Body of pancreas (tissue), 4 donors: ENCODE data around the gene OCRL. TPM values are rescaled to one million over a fixed set of nuclear protein-coding genes. Genes with fewer than 3 reads are reported as not detected.

Source experiments
- ATAC-seq: fragments of 150-250 bp; one replicate; pipeline ENCODE4 v1.9.1; 2016
- DNase-seq, 4 donors: peaks; one replicate each; pipeline ENCODE4 v3.0.0-alpha.2; 2019
- H3K27ac ChIP-seq, 4 donors: fragments of 200-600 bp; sonication (generic); 1 replicate in 3 of 4; 2 replicates in 1 of 4; pipeline versions ENCODE4 v1.5.1 to v1.6.1; 2016 to 2019; ENCODE audit warnings: mild to moderate bottlenecking in 1 of 4, mixed read lengths in 1 of 4, moderate library complexity in 1 of 4
- H3K27me3 ChIP-seq, 2 donors: fragments of 200-600 bp; sonication (generic); one replicate each; pipeline ENCODE4 v1.6.0; 2016; ENCODE audit warnings: mild to moderate bottlenecking in 1 of 2
- H3K36me3 ChIP-seq, 2 donors: fragments of 200-600 bp; sonication (generic); replicated peaks in 1 of 2; 2 replicates each; pipeline ENCODE4 v1.5.1; 2016; ENCODE audit warnings: low read depth in 2 of 2; ENCODE audit not compliant: insufficient read depth in 1 of 2
- H3K4me1 ChIP-seq: fragments of 200-600 bp; sonication (generic); one replicate; pipeline ENCODE4 v1.6.0; 2016
- H3K4me3 ChIP-seq, 2 donors: fragments of 200-600 bp; sonication (generic); 1 replicate in 1 of 2; 2 replicates in 1 of 2; pipeline ENCODE4 v1.5.1; 2016 to 2019
- H3K9me3 ChIP-seq, 3 donors: fragments of 200-600 bp; sonication (generic); 1 replicate in 2 of 3; 2 replicates in 1 of 3; pipeline ENCODE4 v1.5.1; 2016
- CTCF ChIP-seq, 7 experiments: fragments of 450-650 bp in 4 of 7; fragments of 200-600 bp in 3 of 7; sonication (generic) in 3 of 7; IDR thresholded peaks; one replicate each; pipeline ENCODE4 v1.5.1; 2016 to 2019; ENCODE audit warnings: antibody characterized with exemption in 7 of 7
- POLR2A ChIP-seq, 3 donors: fragments of 450-650 bp; IDR thresholded peaks; one replicate each; pipeline ENCODE4 v1.6.1; 2016; ENCODE audit warnings: antibody characterized with exemption in 3 of 3, mild to moderate bottlenecking in 2 of 3
- WGBS, 2 donors: methylation state at CpG; one replicate each; pipeline ENCODE4 v1.1.5; 2017; 5-methylcytosine and 5-hydroxymethylcytosine counted together
- intact Hi-C: fragments of 100-400 bp; cut with DNase I; formaldehyde crosslinking; loops from one replicate; pipeline ENCODE4 v1.15.1; 2023
- total RNA-seq, 2 donors: library from RNA; depleted of rRNA; stranded (reverse); fragments of >200 nt; gene quantifications; one replicate each; pipeline ENCODE4 v1.1.0, GENCODE V29; 2016

OCRL gene
- total RNA-seq, 2 donors from 2014 or later = 7.3 to 9.1 TPM

- peaks cover 0 to 2% of the 10 kb centered on the region in 2 donors for H3K36me3 ChIP-seq
- H3K4me3 ChIP-seq = no peak overlapping the region
- no peak for ATAC-seq
- H3K4me1 ChIP-seq = no peaks in the 10 kb centered on the region
- no peak overlapping the region for H3K27ac ChIP-seq
- no peak for DNase-seq
- TF ChIP-seq POLR2A (IDR thresholded peaks at IDR 0.05) (no peak), CTCF (IDR thresholded peaks at IDR 0.05) (no peak)
- WGBS, 2 donors = 88 to 91% methylated on average over 4 of the region's 4 CpGs
- H3K9me3 ChIP-seq = no peaks in the 10 kb centered on the region
- intact Hi-C loops = no loop called here
- H3K27me3 ChIP-seq = no peaks in the 10 kb centered on the region
These were observed 50.5 kb downstream of the OCRL start for GRCh38 chrX:129590596-129590995.

- TF ChIP-seq CTCF (IDR thresholded peaks at IDR 0.05) (no peak), POLR2A (IDR thresholded peaks at IDR 0.05) (no peak)
- ATAC-seq = no peak
- DNase-seq = no peak
- peaks cover 0 to 2% of the 10 kb centered on the region in 2 donors for H3K36me3 ChIP-seq
- H3K4me3 ChIP-seq = no peak overlapping the region
- no peak overlapping the region for H3K27ac ChIP-seq
- H3K4me1 ChIP-seq = no peaks in the 10 kb centered on the region
- no peaks in the 10 kb centered on the region for H3K27me3 ChIP-seq
- intact Hi-C loops = no loop called here
- H3K9me3 ChIP-seq = no peaks in the 10 kb centered on the region
These were observed 53.1 kb downstream of the OCRL start for GRCh38 chrX:129593137-129593536.

- H3K36me3 ChIP-seq = no peaks in the 10 kb centered on the region
- no peak overlapping the region for H3K4me3 ChIP-seq
- ATAC-seq (no peak), DNase-seq (no peak)
- H3K27ac ChIP-seq = no peak overlapping the region
- WGBS, 2 donors = 86 to 100% methylated on average over 1 of the region's 1 CpG
- no peaks in the 10 kb centered on the region for H3K9me3 ChIP-seq
- intact Hi-C loops = no loop called here
- no peaks in the 10 kb centered on the region for H3K27me3 ChIP-seq
- H3K4me1 ChIP-seq = no peaks in the 10 kb centered on the region
- TF ChIP-seq CTCF (IDR thresholded peaks at IDR 0.05) (no peak), POLR2A (IDR thresholded peaks at IDR 0.05) (no peak)
These were observed 54.7 kb downstream of the OCRL start for GRCh38 chrX:129594781-129595180.

GRCh38 chrX:129596077-129596476, 56.0 kb downstream of the OCRL start:
- H3K36me3 ChIP-seq = no peaks in the 10 kb centered on the region
- no peaks in the 10 kb centered on the region for H3K27me3 ChIP-seq
- DNase-seq = no peak
- H3K9me3 ChIP-seq = no peaks in the 10 kb centered on the region
- intact Hi-C loops = no loop called here
- H3K4me3 ChIP-seq = no peak overlapping the region
- no peak for TF ChIP-seq CTCF (IDR thresholded peaks at IDR 0.05)
- TF ChIP-seq POLR2A (IDR thresholded peaks at IDR 0.05) = no peak
- H3K27ac ChIP-seq = no peak overlapping the region
- no peak for ATAC-seq
- WGBS, 2 donors = 76 to 86% methylated on average over 4 to 5 of the region's 5 CpGs
- H3K4me1 ChIP-seq = no peaks in the 10 kb centered on the region

GRCh38 chrX:129597905-129598304, 57.8 kb downstream of the OCRL start:
- Histone ChIP-seq H3K4me3 (no peak overlapping the region), H3K9me3 (no peaks in the 10 kb centered on the region), H3K27me3 (no peaks in the 10 kb centered on the region), H3K27ac (no peak overlapping the region), H3K4me1 (no peaks in the 10 kb centered on the region), H3K36me3 (no peaks in the 10 kb centered on the region)
- intact Hi-C loops = no loop called here
- WGBS, 2 donors = 81 to 90% methylated on average over 5 of the region's 5 CpGs
- ATAC-seq (no peak), DNase-seq (no peak)
- TF ChIP-seq CTCF (IDR thresholded peaks at IDR 0.05) = no peak
- TF ChIP-seq POLR2A (IDR thresholded peaks at IDR 0.05) = no peak
